DMS79 (cell line): ENCODE measurements around the gene FBXL7.

ENCODE experiments used
- DNase-seq: peaks from one replicate; lab custom pipeline; 2025; lab: John Stamatoyannopoulos, UW

Gene FBXL7

GRCh38 chr5:15620501-15620900 is 120.5 kb downstream of the FBXL7 start:
- DNase-seq, result no peak

GRCh38 chr5:15621094-15621493 is 121.1 kb downstream of the FBXL7 start:
- DNase-seq, result no peak

- DNase-seq, result no peak
Observed at GRCh38 chr5:15623794-15624193, 123.8 kb downstream of the FBXL7 start.

GRCh38 chr5:15627109-15627508 is 127.1 kb downstream of the FBXL7 start:
- no peak for DNase-seq

GRCh38 chr5:15627647-15628046 is 127.7 kb downstream of the FBXL7 start:
- no peak for DNase-seq

- no peak for DNase-seq
Observed at GRCh38 chr5:15630441-15630840, 130.5 kb downstream of the FBXL7 start.

GRCh38 chr5:15634591-15635288 is 134.8 kb downstream of the FBXL7 start:
- no peak for DNase-seq

- DNase-seq, result no peak
Observed at GRCh38 chr5:15635289-15635616, 135.3 kb downstream of the FBXL7 start.

GRCh38 chr5:15637345-15637744 is 137.4 kb downstream of the FBXL7 start:
- no peak for DNase-seq

- no peak for DNase-seq
Observed at GRCh38 chr5:15637886-15638285, 137.9 kb downstream of the FBXL7 start.

GRCh38 chr5:15638296-15638695 is 138.3 kb downstream of the FBXL7 start:
- DNase-seq, result no peak

GRCh38 chr5:15639288-15639687 is 139.3 kb downstream of the FBXL7 start:
- DNase-seq, result no peak

- DNase-seq, result no peak
Observed at GRCh38 chr5:15640116-15640515, 140.1 kb downstream of the FBXL7 start.

- no peak for DNase-seq
Observed at GRCh38 chr5:15643731-15644130, 143.8 kb downstream of the FBXL7 start.

- DNase-seq, result no peak
Observed at GRCh38 chr5:15645381-15646160, 145.6 kb downstream of the FBXL7 start.

GRCh38 chr5:15646371-15646770 is 146.4 kb downstream of the FBXL7 start:
- no peak for DNase-seq

- no peak for DNase-seq
Observed at GRCh38 chr5:15647251-15647650, 147.3 kb downstream of the FBXL7 start.

- no peak for DNase-seq
Observed at GRCh38 chr5:15650266-15650665, 150.3 kb downstream of the FBXL7 start.

GRCh38 chr5:15654779-15655178 is 154.8 kb downstream of the FBXL7 start:
- DNase-seq, result no peak

GRCh38 chr5:15655683-15656082 is 155.7 kb downstream of the FBXL7 start:
- no peak for DNase-seq

- DNase-seq, result no peak
Observed at GRCh38 chr5:15664961-15665360, 165.0 kb downstream of the FBXL7 start.

GRCh38 chr5:15669826-15670225 is 169.8 kb downstream of the FBXL7 start:
- no peak for DNase-seq

- DNase-seq, result no peak
Observed at GRCh38 chr5:15674716-15675115, 174.7 kb downstream of the FBXL7 start.

GRCh38 chr5:15676591-15676990 is 176.6 kb downstream of the FBXL7 start:
- no peak for DNase-seq
